Transverse colon (tissue), 4 donors: ENCODE results near the gene RAPGEF1. TPM values are rescaled to one million over a fixed set of nuclear protein-coding genes. Genes with fewer than 3 reads are reported as not detected.

Experiments
- DNase-seq: peaks from one replicate; pipeline ENCODE4 v3.0.0-alpha.2; 2019
- H3K27ac ChIP-seq, 4 donors: fragments of 200-600 bp; sonication (generic); 2 replicates each; pipeline ENCODE4 v1.5.1; 2016 to 2018; ENCODE audit warnings: inconsistent platforms in 4 of 4
- H3K27me3 ChIP-seq: fragments of 200-600 bp; sonication (generic); 2 replicates; pipeline ENCODE4 v1.5.1; 2017; ENCODE audit warnings: inconsistent platforms
- H3K36me3 ChIP-seq, 4 donors: fragments of 200-600 bp; sonication (generic); 2 replicates each; pipeline ENCODE4 v1.5.1; 2017 to 2019; ENCODE audit warnings: inconsistent platforms in 4 of 4
- H3K4me1 ChIP-seq, 4 donors: fragments of 200-600 bp; sonication (generic); 2 replicates each; pipeline ENCODE4 v1.5.1; 2017 to 2020; ENCODE audit warnings: inconsistent platforms in 4 of 4
- H3K4me3 ChIP-seq, 4 donors: fragments of 200-600 bp; sonication (generic); 1 replicate in 1 of 4; 2 replicates in 3 of 4; pipeline versions ENCODE4 v1.5.1 to v1.6.1; 2017 to 2019; ENCODE audit warnings: inconsistent platforms in 4 of 4
- H3K9me3 ChIP-seq, 2 donors: fragments of 200-600 bp; sonication (generic); 2 replicates each; pipeline ENCODE4 v1.5.1; 2017 to 2019; ENCODE audit warnings: inconsistent platforms in 2 of 2
- EP300 ChIP-seq: sonication (generic); formaldehyde crosslinking; IDR thresholded peaks from one replicate; pipeline ENCODE4 v1.6.1; 2017; ENCODE audit warnings: antibody characterized with exemption, low read depth
- POLR2A ChIP-seq: fragments of 450-650 bp; IDR thresholded peaks from one replicate; pipeline ENCODE4 v1.6.1; 2016; ENCODE audit warnings: antibody characterized with exemption, mild to moderate bottlenecking, moderate library complexity
- POLR2AphosphoS5 ChIP-seq, 3 donors: sonication (generic); formaldehyde crosslinking; IDR thresholded peaks; one replicate each; pipeline ENCODE4 v1.6.1; 2016; ENCODE audit warnings: antibody characterized with exemption in 3 of 3
- WGBS, 2 donors: methylation state at CpG; one replicate each; pipeline ENCODE4 v1.1.5; 2018; ENCODE audit warnings: low coverage in 1 of 2; 5-methylcytosine and 5-hydroxymethylcytosine counted together
- in situ Hi-C, 4 donors: fragments of 200-750 bp; cut with MboI; loops; one replicate each; pipeline versions ENCODE4 v1.15.0 to v1.15.1; 2017; ENCODE audit warnings: low sequenced_read_pairs in 3 of 4, low pct_ligation_motif_present in 1 of 4, low pct_unique_long_range_greater_than_20kb in 1 of 4
- intact Hi-C: fragments of 100-400 bp; cut with DNase I; formaldehyde crosslinking; loops from one replicate; pipeline ENCODE4 v1.15.1; 2023; ENCODE audit warnings: low total_unique reads
- total RNA-seq, 4 donors: library from RNA; depleted of rRNA; stranded (reverse); fragments of >200 nt; gene quantifications; one replicate each; pipeline ENCODE4 v1.1.0, GENCODE V29; 2016
- TF ChIP-seq, protein P1 (sequence below), 5 experiments: fragments of 200-600 bp in 3 of 5; fragments of 450-650 bp in 2 of 5; sonication (generic) in 3 of 5; IDR thresholded peaks; 1 replicate in 2 of 5; 2 replicates in 3 of 5; pipeline ENCODE4 v1.5.1; 2016 to 2017; ENCODE audit warnings: antibody characterized with exemption in 5 of 5, inconsistent platforms in 3 of 5, mild to moderate bottlenecking in 2 of 5, moderate library complexity in 1 of 5

RAPGEF1 gene
- total RNA-seq, 4 donors from 2014 or later, result 49.8 to 86.0 (median 55.1) TPM

GRCh38 chr9:131583836-131584555 lies 155.9 kb downstream of the RAPGEF1 start:
- Histone ChIP-seq H3K4me3 (no peak overlapping the region), H3K27ac (no peak overlapping the region), H3K36me3 (peaks cover 0 to 58% (median 25%) of the 10 kb centered on the region in 4 donors), H3K4me1 (peaks cover 0 to 9% (median 0%) of the 10 kb centered on the region in 4 donors), H3K27me3 (no peaks in the 10 kb centered on the region), H3K9me3 (no peaks in the 10 kb centered on the region)
- DNase-seq, result no peak
- TF ChIP-seq POLR2AphosphoS5 (IDR thresholded peaks at IDR 0.05) (no peak), EP300 (no peak), POLR2A (no peak)
- TF ChIP-seq, protein P1, sequence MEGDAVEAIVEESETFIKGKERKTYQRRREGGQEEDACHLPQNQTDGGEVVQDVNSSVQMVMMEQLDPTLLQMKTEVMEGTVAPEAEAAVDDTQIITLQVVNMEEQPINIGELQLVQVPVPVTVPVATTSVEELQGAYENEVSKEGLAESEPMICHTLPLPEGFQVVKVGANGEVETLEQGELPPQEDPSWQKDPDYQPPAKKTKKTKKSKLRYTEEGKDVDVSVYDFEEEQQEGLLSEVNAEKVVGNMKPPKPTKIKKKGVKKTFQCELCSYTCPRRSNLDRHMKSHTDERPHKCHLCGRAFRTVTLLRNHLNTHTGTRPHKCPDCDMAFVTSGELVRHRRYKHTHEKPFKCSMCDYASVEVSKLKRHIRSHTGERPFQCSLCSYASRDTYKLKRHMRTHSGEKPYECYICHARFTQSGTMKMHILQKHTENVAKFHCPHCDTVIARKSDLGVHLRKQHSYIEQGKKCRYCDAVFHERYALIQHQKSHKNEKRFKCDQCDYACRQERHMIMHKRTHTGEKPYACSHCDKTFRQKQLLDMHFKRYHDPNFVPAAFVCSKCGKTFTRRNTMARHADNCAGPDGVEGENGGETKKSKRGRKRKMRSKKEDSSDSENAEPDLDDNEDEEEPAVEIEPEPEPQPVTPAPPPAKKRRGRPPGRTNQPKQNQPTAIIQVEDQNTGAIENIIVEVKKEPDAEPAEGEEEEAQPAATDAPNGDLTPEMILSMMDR (IDR thresholded peaks at IDR 0.05), result no peak
- intact Hi-C loops (no loop called here), in situ Hi-C loops (no loop called here)
- 97% methylated on average over 27 of the region's 27 CpGs; no CpG with 5 or more reads in 1 of the 2 donors for WGBS, 2 donors

DNA sequence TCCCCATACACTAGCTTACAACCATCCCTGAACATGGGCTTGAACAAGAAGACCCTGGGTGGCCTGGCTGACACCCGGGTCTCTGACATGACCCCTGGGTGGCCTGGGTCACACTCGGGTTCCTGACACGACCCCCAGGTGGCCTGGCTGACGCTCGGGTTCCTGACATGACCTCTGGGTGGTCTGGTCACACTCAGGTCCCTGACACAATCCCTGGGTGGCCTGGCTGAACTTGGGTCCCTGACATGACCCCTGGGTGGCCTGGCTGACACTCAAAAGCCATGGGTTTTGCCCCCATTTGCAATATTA lies 156.6 kb downstream of the RAPGEF1 start:
- Histone ChIP-seq H3K4me1 (peaks cover 0 to 9% (median 0%) of the 10 kb centered on the region in 4 donors), H3K9me3 (no peaks in the 10 kb centered on the region), H3K4me3 (no peak overlapping the region), H3K27me3 (no peaks in the 10 kb centered on the region), H3K36me3 (peaks cover 0 to 54% (median 23%) of the 10 kb centered on the region in 4 donors), H3K27ac (no peak overlapping the region)
- intact Hi-C loops, result no loop called here
- DNase-seq, result no peak
- TF ChIP-seq, protein P1 (IDR thresholded peaks at IDR 0.05), result no peak
- TF ChIP-seq EP300 (no peak), POLR2AphosphoS5 (IDR thresholded peaks at IDR 0.05) (no peak)
- in situ Hi-C loops, result no loop called here
- WGBS, 2 donors, result 65% methylated on average over 5 of the region's 5 CpGs; no CpG with 5 or more reads in 1 of the 2 donors

- no peaks in the 10 kb centered on the region for H3K27me3 ChIP-seq
- DNase-seq, result no peak
- intact Hi-C loops, result no loop called here
- H3K36me3 ChIP-seq, result peaks cover 0 to 54% (median 20%) of the 10 kb centered on the region in 4 donors
- no peak overlapping the region for H3K27ac ChIP-seq
- WGBS, 2 donors, result 93 to 96% methylated on average over 5 to 27 of the region's 27 CpGs
- in situ Hi-C loops, result no loop called here
- H3K9me3 ChIP-seq, result no peaks in the 10 kb centered on the region
- H3K4me3 ChIP-seq, result no peak overlapping the region
- TF ChIP-seq POLR2A (no peak), EP300 (no peak), POLR2AphosphoS5 (IDR thresholded peaks at IDR 0.05) (no peak)
- TF ChIP-seq, protein P1 (IDR thresholded peaks at IDR 0.05), result no peak
- peaks cover 0 to 9% (median 0%) of the 10 kb centered on the region in 4 donors for H3K4me1 ChIP-seq
Measured at GRCh38 chr9:131582466-131583336, 157.2 kb downstream of the RAPGEF1 start.

GRCh38 chr9:131582056-131582455 lies 157.8 kb downstream of the RAPGEF1 start:
- no peak for TF ChIP-seq EP300
- intact Hi-C loops (no loop called here), in situ Hi-C loops (no loop called here)
- DNase-seq, result no peak
- Histone ChIP-seq H3K9me3 (no peaks in the 10 kb centered on the region), H3K4me3 (no peak overlapping the region), H3K36me3 (peaks cover 0 to 57% (median 18%) of the 10 kb centered on the region in 4 donors), H3K27ac (no peak overlapping the region), H3K27me3 (no peaks in the 10 kb centered on the region), H3K4me1 (peaks cover 0 to 9% (median 0%) of the 10 kb centered on the region in 4 donors)
- 93 to 94% methylated on average over 3 to 10 of the region's 10 CpGs for WGBS, 2 donors
